ENCODE results near the gene PKIB. TPM values are rescaled to one million over a fixed set of nuclear protein-coding genes. Genes with fewer than 3 reads are reported as not detected.

The PKIB gene
- total RNA-seq, 1 experiment from 2014 or later: 29.1 TPM

DNA sequence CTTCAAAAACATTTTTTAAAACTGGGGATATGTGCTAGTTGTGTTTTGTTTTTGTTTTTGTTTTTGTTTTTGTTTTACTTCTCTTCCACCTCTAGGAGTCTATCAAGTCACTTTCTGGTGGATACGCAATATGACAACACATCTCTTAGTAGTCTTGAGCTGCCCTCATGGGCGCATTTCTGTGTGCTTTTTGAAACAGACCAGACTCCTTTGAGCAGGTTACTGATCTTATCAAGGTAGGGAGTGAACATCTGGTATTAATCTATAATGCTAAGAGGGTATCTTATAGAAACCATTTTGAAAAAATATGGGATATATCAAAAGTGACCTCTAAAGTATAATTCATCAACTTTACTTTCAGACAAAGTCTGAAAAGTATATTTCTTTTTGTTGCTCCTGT is 56.2 kb downstream of the PKIB start:
- no peak for DNase-seq (ENCODE audit: low read depth)

DNA sequence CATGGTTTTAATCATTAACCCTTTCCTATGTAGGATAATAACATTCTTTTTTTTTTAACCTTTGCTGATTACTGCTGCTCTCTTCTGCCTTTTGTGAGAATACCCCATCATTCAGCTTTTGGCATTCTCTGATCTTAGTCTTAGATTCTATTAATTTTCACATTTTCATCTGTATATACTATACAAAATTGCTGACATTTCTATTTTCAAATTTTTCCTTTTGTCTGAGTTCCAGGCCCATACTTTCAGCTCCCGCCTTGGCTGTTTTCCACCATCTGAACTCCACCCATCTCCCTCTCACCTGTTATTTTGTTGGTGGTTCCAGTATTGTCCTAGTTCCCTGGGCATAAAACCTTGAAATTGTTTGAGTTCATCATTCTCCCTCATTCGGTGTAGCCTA is 59.2 kb downstream of the PKIB start:
- DNase-seq (ENCODE audit: low read depth): no peak

DNA sequence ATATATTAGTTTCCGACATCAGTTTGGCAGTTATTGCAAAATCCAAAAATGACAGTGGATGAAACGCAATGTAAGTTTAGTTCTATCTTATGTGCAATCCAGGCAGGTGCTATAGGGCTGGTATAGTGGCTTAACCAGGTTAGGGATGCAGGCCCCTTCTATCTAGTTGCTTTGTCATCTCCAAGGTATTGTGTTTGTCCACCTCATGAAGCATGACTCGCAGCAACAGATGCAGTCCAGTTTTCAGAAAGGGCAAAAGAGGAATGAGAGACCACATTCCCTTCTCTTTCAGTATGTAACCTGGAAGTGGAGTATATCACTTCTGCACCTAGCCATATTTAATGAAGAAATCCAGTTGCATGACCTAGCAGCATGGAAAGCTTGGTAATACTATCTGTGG is 59.7 kb downstream of the PKIB start:
- no peak for DNase-seq (ENCODE audit: low read depth)

DNA sequence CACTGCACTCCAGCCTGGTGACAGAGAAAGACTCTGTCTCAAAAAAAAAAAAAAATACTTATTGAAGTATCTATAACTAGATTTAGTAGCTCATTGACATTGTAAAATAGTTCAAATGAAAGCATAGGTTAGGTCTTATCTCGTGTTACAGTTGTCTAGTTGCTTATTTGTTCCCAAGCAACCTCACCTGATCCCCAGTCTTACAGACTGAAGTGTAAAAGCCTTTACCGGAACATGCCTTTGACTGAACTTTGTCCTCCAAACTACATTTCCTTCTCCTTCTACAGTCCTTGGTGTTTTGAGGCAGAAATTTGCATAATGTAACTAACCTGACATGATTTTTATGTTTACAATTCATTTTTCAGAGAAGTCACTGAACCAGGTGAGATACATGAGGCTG is 61.0 kb downstream of the PKIB start:
- no peak for DNase-seq (ENCODE audit: low read depth)

DNA sequence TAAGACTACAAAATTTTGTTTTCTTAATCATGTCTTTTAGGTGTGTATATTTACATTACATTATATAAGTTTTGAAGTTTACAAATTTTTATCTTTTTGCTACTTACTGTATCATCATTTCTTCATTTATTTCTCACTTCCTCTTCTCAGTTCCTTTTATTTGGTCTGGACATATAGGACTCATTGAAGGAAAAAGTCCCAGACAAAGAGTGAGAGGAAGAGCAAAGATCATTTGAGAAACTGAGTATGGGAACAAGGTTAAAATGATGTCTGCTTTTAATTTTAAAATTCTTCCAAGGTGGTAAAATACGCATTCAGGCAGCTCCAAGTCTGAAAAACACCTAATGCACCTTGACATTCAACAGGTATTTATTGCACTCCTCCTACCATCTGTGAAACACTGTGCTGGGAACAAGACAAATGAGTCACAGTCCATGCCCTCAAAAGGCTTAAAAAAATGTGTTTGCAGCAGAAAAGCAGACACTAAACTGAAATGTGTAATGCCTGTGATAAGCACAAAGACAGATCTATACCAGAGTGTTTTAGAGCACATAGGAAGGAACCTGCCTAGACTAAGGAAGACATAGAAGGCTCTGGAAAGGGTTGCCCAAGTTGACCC is 63.2 kb downstream of the PKIB start:
- no peak for DNase-seq (ENCODE audit: low read depth)

DNA sequence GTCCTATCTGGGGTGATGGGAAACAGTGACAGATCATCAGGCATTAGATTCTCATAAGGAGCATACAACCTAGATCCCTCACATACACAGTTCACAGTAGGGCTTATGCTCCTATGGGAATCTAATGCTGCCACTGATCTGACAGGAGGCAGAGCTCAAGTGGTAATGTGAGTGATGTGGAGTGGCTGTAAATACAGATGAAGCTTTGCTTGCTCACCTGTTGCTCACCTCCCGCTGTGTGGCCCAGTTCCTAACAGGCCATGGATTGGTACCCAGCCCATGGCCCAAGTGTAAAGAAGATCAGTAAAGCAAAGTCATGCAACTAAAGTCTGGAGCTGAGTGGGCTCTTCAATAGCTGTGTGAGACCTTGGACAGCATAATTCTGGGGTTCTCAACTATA is 65.9 kb downstream of the PKIB start:
- no peak for DNase-seq (ENCODE audit: low read depth)

DNA sequence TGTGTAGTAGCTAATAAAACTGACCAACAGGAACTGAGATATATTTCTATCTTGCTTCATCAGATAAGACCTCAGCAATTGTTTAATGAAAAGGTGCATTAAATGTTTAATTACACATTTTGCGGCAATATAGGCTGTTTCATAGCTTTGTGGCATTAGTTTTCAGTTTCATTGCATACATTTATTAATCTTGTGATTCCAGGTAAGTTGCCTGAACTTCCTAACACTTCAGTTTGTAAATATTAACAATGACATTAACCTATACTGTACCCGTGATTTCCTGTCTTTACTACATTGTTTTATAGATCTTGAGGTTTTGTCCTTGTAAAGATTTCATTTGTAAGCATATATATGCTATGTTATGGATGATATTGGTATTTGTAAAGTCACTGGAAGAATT is 66.5 kb downstream of the PKIB start:
- no peak for DNase-seq (ENCODE audit: low read depth)

DNA sequence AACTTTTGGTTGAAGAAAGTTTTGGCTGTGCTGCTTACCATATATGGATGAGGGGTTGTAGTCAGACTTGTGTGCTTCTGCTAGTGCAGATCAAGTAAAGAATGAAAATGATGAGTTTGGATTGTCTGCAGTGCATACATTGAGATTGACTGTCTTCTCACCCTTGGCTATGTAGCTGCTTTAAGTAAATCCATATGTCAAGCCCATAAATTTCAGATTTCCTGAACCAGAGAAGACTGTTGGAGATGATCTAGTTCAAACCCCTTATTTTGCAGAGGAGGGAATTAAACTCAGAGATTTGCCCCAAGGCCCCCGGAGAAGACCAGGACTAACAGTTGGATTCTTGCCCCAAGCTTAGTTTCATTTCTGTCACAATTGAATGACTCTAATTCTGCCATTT is 67.2 kb downstream of the PKIB start:
- DNase-seq (ENCODE audit: low read depth): no peak

DNA sequence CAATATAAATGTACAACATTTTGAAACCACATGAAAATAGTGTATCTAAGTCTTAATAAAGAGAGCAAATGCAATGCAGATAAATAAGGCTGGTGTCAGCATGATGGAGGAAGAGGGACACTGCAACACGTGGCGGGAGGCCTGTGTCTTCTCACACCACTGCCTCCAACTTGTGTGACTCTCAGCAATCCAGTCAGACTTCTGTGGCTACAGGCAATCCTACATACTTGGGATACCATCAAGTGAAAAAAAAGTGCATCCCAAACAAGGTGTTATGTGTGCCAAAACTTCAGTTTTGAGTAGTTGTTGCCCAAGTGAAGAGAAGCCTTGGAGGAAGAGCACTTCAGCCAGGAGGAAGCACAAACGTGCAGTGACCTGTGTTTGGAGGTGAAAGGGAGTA is 68.6 kb downstream of the PKIB start:
- no peak for DNase-seq (ENCODE audit: low read depth)

DNA sequence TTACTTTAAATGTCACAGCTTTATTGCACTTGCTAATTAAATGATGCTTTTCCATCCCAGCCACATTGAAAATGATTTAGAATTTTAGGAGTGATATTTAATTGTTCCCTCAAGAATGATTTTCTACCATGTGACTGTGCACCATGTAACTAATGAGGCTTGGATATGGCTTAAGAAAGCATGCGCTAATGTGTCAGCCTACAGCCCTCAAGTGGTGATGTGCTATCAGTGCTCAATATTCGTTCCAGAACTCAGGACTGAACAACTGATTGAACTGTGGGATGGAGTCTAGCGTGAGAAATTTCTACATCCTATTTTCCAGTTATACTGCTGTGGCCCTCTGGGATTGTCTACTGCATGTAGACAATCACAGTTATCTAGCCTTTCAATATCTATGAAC is 71.5 kb downstream of the PKIB start:
- DNase-seq (ENCODE audit: low read depth): no peak

DNA sequence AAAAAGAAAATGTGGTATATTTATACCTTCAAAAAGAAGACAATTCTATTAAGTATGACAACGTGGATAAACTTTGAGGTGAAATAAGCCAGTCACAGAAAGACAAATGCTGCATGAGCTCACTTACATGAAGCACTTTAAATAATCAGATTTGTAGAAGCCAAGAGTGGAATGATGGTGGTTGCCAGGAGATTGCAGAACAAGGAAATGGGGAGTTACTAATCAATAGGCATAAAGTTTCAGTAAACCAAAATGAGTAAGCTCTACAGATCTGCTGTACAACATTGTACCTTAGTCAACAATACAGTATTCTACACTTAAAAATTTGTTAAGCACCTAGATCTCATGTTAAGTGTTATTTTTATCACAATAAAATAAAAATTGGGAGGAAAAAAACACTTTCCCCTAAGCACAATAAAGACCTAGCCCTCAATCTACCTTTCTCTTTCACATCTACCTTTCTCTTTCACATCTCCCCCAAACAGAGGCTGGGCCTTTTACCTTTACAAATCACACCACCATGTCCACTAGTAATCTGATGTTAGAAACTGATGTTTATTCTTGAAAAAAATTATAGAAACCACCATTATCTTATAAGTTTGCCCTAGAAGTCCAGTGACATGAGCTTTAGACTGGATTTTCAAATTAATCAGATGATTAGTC is 73.9 kb downstream of the PKIB start:
- no peak for DNase-seq (ENCODE audit: low read depth)

DNA sequence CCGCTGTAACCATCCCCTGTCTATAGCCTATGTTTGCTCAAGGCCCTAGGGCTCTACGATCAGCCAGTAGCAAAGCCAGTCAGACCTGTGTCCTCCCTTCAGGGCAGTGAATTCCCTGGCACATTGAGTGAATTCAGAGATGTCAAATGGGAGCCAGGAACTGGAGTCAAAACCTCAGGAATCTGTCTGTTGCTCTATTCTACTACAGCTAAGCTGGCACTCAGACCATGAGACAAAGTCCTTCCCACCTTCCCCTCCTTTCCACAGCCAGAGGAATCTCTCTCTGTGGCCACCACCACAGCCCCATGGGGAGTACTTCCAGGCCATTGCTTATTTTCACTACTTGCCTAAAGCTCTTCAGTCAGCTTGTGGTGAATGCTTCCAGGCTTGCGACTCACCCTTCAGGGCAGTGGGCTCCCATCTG is 82.0 kb downstream of the PKIB start:
- peak; percentile 59 for DNase-seq (ENCODE audit: low read depth)

DNA sequence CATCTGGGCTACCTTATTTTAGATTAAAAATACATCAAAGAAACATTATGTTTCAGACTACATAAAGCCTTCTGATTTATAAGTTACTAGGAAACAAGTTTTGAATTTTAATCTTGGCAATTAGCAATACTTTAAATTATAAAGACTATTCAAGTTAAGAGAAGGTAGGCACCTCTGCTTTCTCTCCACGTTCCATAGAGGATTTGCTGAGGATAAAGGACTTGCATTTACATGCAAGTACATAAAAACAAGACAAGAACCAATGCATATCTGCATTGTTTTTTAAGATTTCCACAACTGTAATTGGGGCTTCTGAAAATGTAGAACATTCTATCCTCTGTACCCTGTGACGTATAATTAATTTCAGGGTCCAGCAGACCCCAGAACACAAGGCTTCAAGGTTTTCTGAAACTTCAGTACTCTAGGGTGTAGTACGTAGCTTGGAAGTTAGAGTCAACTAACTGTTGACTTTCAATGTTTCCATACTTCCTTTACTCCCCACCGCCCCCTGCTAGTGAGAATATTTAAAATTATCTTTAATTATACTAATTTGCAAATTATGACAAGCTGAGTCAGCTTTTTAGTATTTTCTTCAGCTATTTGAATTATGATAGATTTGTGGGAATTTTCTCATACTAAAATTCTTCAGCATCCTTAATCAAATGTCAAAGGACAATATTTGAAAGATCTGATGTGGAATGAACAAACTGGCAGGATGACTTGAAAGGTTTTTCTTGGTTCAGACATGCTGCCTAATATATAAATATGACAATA is 82.8 kb downstream of the PKIB start:
- DNase-seq (ENCODE audit: low read depth): no peak

DNA sequence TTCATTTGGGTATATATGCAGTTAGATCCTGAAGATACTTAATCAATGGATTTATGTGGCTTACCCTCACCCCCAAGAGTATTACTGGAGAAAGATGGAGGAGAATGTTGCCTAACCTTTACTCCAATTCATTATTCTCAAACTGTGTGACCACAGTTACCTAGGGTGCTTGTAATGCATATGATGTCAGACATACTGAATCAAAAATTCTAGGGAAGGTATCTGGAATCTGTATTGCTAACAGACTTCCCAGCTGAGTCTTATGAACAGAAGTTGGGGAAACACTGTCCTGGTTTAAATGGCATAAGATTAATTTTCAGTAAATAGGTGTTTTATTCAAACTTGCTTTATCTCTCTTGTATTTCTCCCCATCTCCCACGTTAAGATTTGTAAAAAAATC is 83.9 kb downstream of the PKIB start:
- no peak for DNase-seq (ENCODE audit: low read depth)

DNA sequence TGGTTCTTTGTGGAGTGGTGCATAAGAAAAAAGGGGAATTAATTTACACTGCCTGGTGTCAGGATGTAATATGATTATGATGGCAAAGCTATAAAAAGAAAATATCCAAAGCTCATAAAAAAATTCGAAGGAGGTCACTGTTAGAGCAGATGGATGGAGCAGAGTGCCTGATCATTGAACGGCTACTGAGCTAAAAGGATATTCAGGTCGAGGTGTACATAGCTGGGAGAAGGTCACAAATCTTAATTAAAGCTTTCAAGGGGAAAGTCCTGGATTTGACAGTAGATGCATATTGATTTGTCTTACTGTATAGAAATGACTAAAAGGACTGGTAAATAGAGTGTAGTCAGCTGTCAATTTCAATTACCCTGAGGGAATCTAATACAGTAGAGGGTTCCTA is 84.4 kb downstream of the PKIB start:
- no peak for DNase-seq (ENCODE audit: low read depth)

DNA sequence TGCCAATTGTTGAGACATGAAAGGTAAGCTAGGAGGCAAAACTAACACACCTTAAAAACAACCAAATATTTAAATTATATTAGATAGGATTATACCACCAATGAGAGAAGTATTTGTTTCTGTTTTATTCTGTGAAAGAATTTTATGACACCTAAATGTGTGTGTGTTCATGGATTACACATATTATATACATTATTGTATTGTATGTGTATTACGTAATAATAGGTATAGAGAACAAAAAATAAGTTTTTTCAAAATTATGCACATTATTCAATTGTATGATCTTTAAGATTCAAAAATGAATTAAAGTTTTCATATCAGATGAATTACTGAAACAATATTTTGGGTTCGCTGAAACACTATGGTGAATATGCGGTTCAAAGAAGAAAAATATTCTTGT is 85.0 kb downstream of the PKIB start:
- no peak for DNase-seq (ENCODE audit: low read depth)

DNA sequence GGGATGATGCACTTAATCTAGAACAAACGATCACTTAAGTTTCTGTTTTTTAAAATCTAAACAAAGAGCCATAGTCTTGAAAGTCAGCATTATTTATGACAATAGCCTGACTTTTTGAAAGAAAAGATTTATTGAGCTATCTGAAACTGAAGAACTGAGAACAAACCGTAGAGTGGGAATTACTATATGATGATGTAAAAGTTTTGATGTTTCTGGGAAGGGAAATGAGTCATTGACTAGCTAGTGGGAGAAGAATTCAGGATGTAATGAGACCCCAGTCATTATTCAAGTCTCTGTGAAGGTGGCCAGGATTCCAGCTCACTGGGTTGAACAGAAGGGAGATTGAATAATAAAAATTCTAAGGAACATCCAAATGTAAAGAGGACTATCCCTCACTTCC is 85.9 kb downstream of the PKIB start:
- peak; percentile 75 for DNase-seq (ENCODE audit: low read depth)

DNA sequence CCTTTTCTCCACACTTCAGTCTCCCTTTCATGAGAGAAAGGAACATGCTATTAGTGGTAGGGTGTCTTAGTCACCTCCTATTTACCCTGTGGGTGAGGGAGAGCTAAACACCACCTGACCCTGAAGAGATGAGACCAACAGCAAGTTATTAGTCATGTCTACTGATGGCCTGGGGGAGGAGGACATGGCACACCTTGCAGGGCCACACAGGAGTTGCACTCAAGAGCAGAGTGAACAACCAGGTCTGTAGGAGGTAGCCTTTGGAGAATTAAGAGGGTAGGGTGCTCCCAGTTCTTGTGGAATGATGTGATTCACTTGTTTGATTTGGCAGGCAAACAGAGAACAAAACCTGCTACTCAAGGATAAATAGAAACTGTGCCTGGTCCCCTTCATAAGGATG is 86.6 kb downstream of the PKIB start:
- peak; percentile 75 for DNase-seq (ENCODE audit: low read depth)

DNA sequence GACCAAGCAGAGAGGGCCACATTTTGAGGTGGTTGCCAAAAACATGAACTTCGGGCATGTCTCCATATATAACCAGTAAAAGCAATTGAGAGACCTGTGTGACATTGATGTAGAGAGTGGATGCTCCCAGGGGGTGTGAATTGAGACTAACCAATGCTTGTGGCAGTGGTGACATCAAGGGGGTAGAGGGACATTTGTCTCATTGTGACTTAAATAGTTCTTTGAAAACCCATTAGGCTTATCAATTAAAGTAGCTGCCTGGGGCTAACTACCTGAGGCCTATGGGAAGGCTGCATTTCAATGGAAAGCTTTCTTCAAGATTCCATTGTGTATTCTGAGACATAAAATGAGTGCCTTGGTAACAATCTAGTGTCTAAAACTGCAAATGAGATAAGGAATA is 87.3 kb downstream of the PKIB start:
- no peak for DNase-seq (ENCODE audit: low read depth)

DNA sequence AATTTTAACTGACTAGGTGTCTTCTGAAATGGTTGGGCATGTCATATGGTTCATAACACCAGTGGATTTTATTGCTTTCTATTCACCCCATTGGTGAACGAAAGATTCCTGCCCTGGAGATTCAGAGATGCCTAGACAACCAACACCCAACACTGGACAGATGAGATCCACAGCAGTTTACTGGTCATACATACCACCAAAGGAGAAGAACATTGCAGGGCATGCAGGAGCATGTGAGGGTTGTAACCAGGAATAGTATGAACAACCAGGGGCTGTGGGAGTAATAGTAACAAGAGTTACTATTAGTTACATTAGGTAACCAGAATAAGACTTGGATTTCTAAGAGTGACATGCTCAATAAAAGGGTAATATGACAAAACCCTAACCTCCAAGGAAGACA is 91.5 kb downstream of the PKIB start:
- no peak for DNase-seq (ENCODE audit: low read depth)

DNA sequence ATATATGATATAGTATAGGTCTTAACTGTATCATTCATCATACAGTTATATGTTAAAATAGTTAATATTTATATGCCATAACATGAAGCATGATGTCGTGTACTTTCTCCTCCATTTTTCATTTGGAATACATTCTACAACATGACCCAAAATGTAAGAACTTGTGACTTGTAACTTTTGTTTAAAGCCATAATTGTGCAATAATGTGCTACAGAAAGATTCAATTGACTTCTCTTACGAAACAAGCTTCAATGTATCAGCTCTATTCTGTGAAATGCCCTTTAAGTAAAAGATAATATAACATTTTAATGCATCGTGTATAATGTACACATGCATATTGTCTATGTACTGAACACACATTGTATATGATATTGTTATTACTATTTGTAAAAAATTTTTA is 92.6 kb downstream of the PKIB start:
- DNase-seq (ENCODE audit: low read depth): no peak

DNA sequence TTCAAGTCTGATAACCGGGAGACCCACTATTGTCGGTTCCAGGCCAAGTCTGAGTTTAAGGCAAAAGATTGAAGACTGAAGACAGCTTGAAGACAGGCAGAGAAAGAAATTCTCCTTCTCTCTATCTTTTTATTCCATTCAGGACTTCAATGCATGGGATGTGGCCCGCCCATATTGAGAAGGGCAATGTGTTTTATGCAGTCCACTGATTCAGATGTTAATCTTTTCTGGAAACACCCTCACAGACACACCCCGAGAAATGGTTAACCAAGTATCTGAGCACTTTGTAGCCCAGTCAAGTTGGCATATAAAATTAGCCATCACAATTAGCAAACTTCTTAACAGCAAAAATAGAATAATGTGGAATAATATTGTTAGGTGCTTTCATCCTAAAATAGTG is 93.9 kb downstream of the PKIB start:
- no peak for DNase-seq (ENCODE audit: low read depth)

DNA sequence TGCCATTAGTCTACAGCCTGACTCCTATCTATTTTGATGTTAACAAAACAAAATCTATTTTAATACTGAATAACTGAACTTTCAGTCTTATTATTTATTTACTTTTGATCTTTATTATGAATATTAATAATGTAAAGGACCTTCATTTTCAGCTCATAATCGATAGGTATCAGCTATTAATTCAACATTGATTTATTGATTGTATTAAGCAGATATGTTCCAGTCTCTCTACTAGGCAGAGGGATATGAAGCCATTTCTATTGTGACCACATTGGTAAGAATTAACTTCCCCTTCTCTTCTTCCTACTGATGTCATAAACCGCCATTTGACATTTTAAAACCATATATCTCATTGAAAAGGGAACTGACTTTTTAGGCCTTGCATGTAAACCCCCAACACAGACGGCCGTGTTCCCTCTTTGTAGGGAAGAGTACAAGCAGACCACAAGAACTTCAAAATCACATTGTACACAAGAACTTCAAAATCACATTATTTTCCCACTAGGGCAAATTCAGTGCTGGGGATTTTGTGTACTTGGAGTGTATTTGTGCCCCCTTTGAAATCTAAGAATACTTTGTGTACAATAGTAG is 99.8 kb downstream of the PKIB start:
- DNase-seq (ENCODE audit: low read depth): no peak
